Transverse colon (tissue), 4 donors: ENCODE measurements around the gene TOMM22.

Experiments used
- CTCF ChIP-seq, 5 experiments: fragments of 200-600 bp in 3 of 5; fragments of 450-650 bp in 2 of 5; sonication (generic) in 3 of 5; IDR thresholded peaks; 1 replicate in 2 of 5; 2 replicates in 3 of 5; pipeline ENCODE4 v1.5.1; 2016 to 2017; ENCODE audit warnings: antibody characterized with exemption in 5 of 5, inconsistent platforms in 3 of 5, mild to moderate bottlenecking in 2 of 5, moderate library complexity in 1 of 5
- POLR2A ChIP-seq: fragments of 450-650 bp; IDR thresholded peaks from one replicate; pipeline ENCODE4 v1.6.1; 2016; ENCODE audit warnings: antibody characterized with exemption, mild to moderate bottlenecking, moderate library complexity
- POLR2AphosphoS5 ChIP-seq, 3 donors: sonication (generic); formaldehyde crosslinking; IDR thresholded peaks; one replicate each; pipeline ENCODE4 v1.6.1; 2016; ENCODE audit warnings: antibody characterized with exemption in 3 of 3

GRCh38 chr22:38713921-38714320 is 32.2 kb downstream of the TOMM22 start:
- TF ChIP-seq CTCF (IDR thresholded peaks at IDR 0.05) = no peak
- no peak for TF ChIP-seq POLR2AphosphoS5 (IDR thresholded peaks at IDR 0.05)
- no peak for TF ChIP-seq POLR2A
